BLaER1 treated with 17β-estradiol and CSF1 and Interleukin-3, amounts not matched to agents 10 nM and 100 nM (cell line): Measurements from ENCODE around the gene HLA-DMB.

ENCODE experiments used
- H3K27ac ChIP-seq, 11 experiments: shearing (Covaris generic); formaldehyde crosslinking; 2 replicates each; pipeline ENCODE4 v1.8.1; 2022
- H3K27me3 ChIP-seq, 11 experiments: shearing (Covaris generic); formaldehyde crosslinking; 2 replicates each; pipeline ENCODE4 v1.8.1; 2022
- H3K36me3 ChIP-seq, 11 experiments: shearing (Covaris generic); formaldehyde crosslinking; 2 replicates each; pipeline ENCODE4 v1.8.1; 2022
- H3K4me1 ChIP-seq, 10 experiments: shearing (Covaris generic); formaldehyde crosslinking; 2 replicates each; pipeline ENCODE4 v1.8.1; 2022
- H3K4me2 ChIP-seq, 11 experiments: shearing (Covaris generic); formaldehyde crosslinking; 2 replicates each; pipeline ENCODE4 v1.8.1; 2022
- H3K4me3 ChIP-seq, 10 experiments: shearing (Covaris generic); formaldehyde crosslinking; 2 replicates each; pipeline ENCODE4 v1.8.1; 2022
- H3K9ac ChIP-seq, 11 experiments: shearing (Covaris generic); formaldehyde crosslinking; 2 replicates each; pipeline ENCODE4 v1.8.1; 2022
- H3K9me3 ChIP-seq, 11 experiments: shearing (Covaris generic); formaldehyde crosslinking; replicated peaks in 1 of 11; 2 replicates each; pipeline ENCODE4 v1.8.1; 2022
- H4K20me1 ChIP-seq, 11 experiments: shearing (Covaris generic); formaldehyde crosslinking; 2 replicates each; pipeline ENCODE4 v1.8.1; 2022
- Cebpa-rat ChIP-seq, 11 experiments: shearing (Covaris generic); IDR thresholded peaks; 2 replicates each; pipeline ENCODE4 v1.8.1; 2022

The HLA-DMB gene

GRCh38 chr6:32940656-32941213, at the start of gene HLA-DMB:
Gene HLA-DMB (minus strand): TSS chr6:32941028. CDS start chr6:32940807, 221 bp downstream.
- peaks cover 0 to 31% (median 18%) of the 10 kb centered on the region in 11 experiments; a peak in 16 of 22 replicates for H3K36me3 ChIP-seq
- no peaks in the 10 kb centered on the region for H3K9me3 ChIP-seq
- peak within 1 kb of the TSS; percentile 67 to 89 (median 80); a peak in 21 of 22 replicates for H3K27ac ChIP-seq
- peak within 1 kb of the TSS; percentile 85 to 97 (median 91) for H3K4me2 ChIP-seq
- peak within 1 kb of the TSS; percentile 52 to 75 (median 70) for H3K4me3 ChIP-seq
- H3K4me1 ChIP-seq = peaks cover 68 to 97% (median 94%) of the 10 kb centered on the region in 10 experiments
- peaks cover 0 to 5% (median 0%) of the 10 kb centered on the region in 11 experiments; a peak in 1 of 22 replicates for H4K20me1 ChIP-seq
- no peak for TF ChIP-seq Cebpa-rat (IDR thresholded peaks at IDR 0.05)
- peak within 1 kb of the TSS; percentile 55 to 82 (median 78) for H3K9ac ChIP-seq
- no peaks in the 10 kb centered on the region for H3K27me3 ChIP-seq

- Histone ChIP-seq H3K4me2 (no peak overlapping the region), H3K4me3 (no peak overlapping the region), H3K4me1 (peaks cover 0 to 6% (median 0%) of the 10 kb centered on the region in 10 experiments; a peak in 3 of 20 replicates), H3K27ac (no peak overlapping the region), H3K9me3 (no peaks in the 10 kb centered on the region), H3K27me3 (no peaks in the 10 kb centered on the region), H4K20me1 (peaks cover 2 to 7% (median 4%) of the 10 kb centered on the region in 11 experiments; a peak in 18 of 22 replicates), H3K36me3 (no peaks in the 10 kb centered on the region), H3K9ac (no peak overlapping the region)
- TF ChIP-seq Cebpa-rat (IDR thresholded peaks at IDR 0.05) = no peak
Observed at GRCh38 chr6:32989368-32989767, 48.5 kb upstream of the HLA-DMB start.

- Histone ChIP-seq H3K4me1 (peaks cover 3 to 32% (median 10%) of the 10 kb centered on the region in 10 experiments; a peak in 16 of 20 replicates), H3K27ac (no peak overlapping the region), H3K4me2 (no peak overlapping the region), H3K36me3 (peaks cover 36 to 40% (median 38%) of the 10 kb centered on the region in 11 experiments), H4K20me1 (peaks cover 48 to 53% (median 49%) of the 10 kb centered on the region in 11 experiments), H3K9ac (peak overlapping the region in 1 of 11 experiments; percentile 9; a peak in 1 of 22 replicates), H3K27me3 (no peaks in the 10 kb centered on the region), H3K9me3 (no peaks in the 10 kb centered on the region), H3K4me3 (no peak overlapping the region)
- TF ChIP-seq Cebpa-rat (IDR thresholded peaks at IDR 0.05) = no peak
Observed at GRCh38 chr6:32984622-32985389, 44.0 kb upstream of the HLA-DMB start.

- Histone ChIP-seq H3K4me2 (no peak overlapping the region), H3K4me3 (no peak overlapping the region), H3K27ac (no peak overlapping the region; a peak in 1 of 22 replicates), H3K9me3 (no peaks in the 10 kb centered on the region), H3K36me3 (peaks cover 43 to 47% (median 45%) of the 10 kb centered on the region in 11 experiments), H4K20me1 (peaks cover 55 to 60% (median 56%) of the 10 kb centered on the region in 11 experiments), H3K9ac (peak overlapping the region in 1 of 11 experiments; percentile 9; a peak in 1 of 22 replicates), H3K4me1 (peaks cover 5 to 38% (median 14%) of the 10 kb centered on the region in 10 experiments; a peak in 16 of 20 replicates), H3K27me3 (no peaks in the 10 kb centered on the region)
- no peak for TF ChIP-seq Cebpa-rat (IDR thresholded peaks at IDR 0.05)
Observed at GRCh38 chr6:32983964-32984621, 43.3 kb upstream of the HLA-DMB start.

GRCh38 chr6:32983493-32983848, 42.6 kb upstream of the HLA-DMB start:
- Histone ChIP-seq H3K9ac (peak overlapping the region in 1 of 11 experiments; percentile 28; a peak in 1 of 22 replicates), H3K27ac (no peak overlapping the region; a peak in 1 of 22 replicates), H3K4me2 (no peak overlapping the region), H3K4me3 (no peak overlapping the region), H3K9me3 (no peaks in the 10 kb centered on the region), H4K20me1 (peaks cover 61 to 66% (median 62%) of the 10 kb centered on the region in 11 experiments), H3K36me3 (peaks cover 49 to 53% (median 52%) of the 10 kb centered on the region in 11 experiments), H3K4me1 (peaks cover 8 to 45% (median 19%) of the 10 kb centered on the region in 10 experiments; a peak in 19 of 20 replicates), H3K27me3 (no peaks in the 10 kb centered on the region)
- TF ChIP-seq Cebpa-rat (IDR thresholded peaks at IDR 0.05) = no peak

GRCh38 chr6:32982702-32983492, 42.1 kb upstream of the HLA-DMB start:
- Histone ChIP-seq H3K4me3 (no peak overlapping the region), H3K4me2 (no peak overlapping the region), H3K36me3 (peaks cover 55 to 59% (median 57%) of the 10 kb centered on the region in 11 experiments), H4K20me1 (peaks cover 67 to 72% (median 68%) of the 10 kb centered on the region in 11 experiments), H3K27ac (0 out of 22 replicates have a peak overlapping the region, but pooled peaks of 1 of the 11 experiments have one; percentile 18), H3K9me3 (no peaks in the 10 kb centered on the region), H3K27me3 (no peaks in the 10 kb centered on the region), H3K9ac (peak overlapping the region in 1 of 11 experiments; percentile 28; a peak in 1 of 22 replicates), H3K4me1 (peaks cover 10 to 48% (median 24%) of the 10 kb centered on the region in 10 experiments)
- no peak for TF ChIP-seq Cebpa-rat (IDR thresholded peaks at IDR 0.05)

GRCh38 chr6:32982084-32982701, 41.4 kb upstream of the HLA-DMB start:
- Histone ChIP-seq H3K4me1 (peaks cover 16 to 52% (median 31%) of the 10 kb centered on the region in 10 experiments), H3K27ac (no peak overlapping the region), H3K27me3 (no peaks in the 10 kb centered on the region), H3K9ac (no peak overlapping the region), H3K4me2 (no peak overlapping the region), H3K36me3 (peaks cover 62 to 66% (median 64%) of the 10 kb centered on the region in 11 experiments), H3K4me3 (no peak overlapping the region), H3K9me3 (no peaks in the 10 kb centered on the region), H4K20me1 (peaks cover 74 to 79% (median 75%) of the 10 kb centered on the region in 11 experiments)
- TF ChIP-seq Cebpa-rat (IDR thresholded peaks at IDR 0.05) = no peak
